ENCODE measurements around the gene LDLRAD3.

- no peak for TF ChIP-seq EZH2 (IDR thresholded peaks at IDR 0.05; ENCODE audit: low read length, unreplicated experiment)
- TF ChIP-seq, protein P1, sequence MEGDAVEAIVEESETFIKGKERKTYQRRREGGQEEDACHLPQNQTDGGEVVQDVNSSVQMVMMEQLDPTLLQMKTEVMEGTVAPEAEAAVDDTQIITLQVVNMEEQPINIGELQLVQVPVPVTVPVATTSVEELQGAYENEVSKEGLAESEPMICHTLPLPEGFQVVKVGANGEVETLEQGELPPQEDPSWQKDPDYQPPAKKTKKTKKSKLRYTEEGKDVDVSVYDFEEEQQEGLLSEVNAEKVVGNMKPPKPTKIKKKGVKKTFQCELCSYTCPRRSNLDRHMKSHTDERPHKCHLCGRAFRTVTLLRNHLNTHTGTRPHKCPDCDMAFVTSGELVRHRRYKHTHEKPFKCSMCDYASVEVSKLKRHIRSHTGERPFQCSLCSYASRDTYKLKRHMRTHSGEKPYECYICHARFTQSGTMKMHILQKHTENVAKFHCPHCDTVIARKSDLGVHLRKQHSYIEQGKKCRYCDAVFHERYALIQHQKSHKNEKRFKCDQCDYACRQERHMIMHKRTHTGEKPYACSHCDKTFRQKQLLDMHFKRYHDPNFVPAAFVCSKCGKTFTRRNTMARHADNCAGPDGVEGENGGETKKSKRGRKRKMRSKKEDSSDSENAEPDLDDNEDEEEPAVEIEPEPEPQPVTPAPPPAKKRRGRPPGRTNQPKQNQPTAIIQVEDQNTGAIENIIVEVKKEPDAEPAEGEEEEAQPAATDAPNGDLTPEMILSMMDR (conservative IDR thresholded peaks at IDR 0.05; ENCODE audit: low read depth, low read length) = no peak
Observed at GRCh38 chr11:36090356-36091109, 146.7 kb downstream of the LDLRAD3 start.

Data from PC-3 (cell line).